ENCODE measurements around the gene CHID1.

The CHID1 gene

GRCh38 chr11:928786-929185 lies 18.2 kb upstream of the CHID1 start:
- peaks cover 14% of the 10 kb centered on the region for H3K4me1 ChIP-seq (ENCODE audit: control insufficient read depth, low read length)
- H3K36me3 ChIP-seq (ENCODE audit: control insufficient read depth, low read length), result peaks cover 10% of the 10 kb centered on the region
- H3K27ac ChIP-seq (ENCODE audit: low read depth, low read length), result no peak overlapping the region
- no peak overlapping the region for H3K4me3 ChIP-seq (ENCODE audit: low read length)
- H3K27me3 ChIP-seq (ENCODE audit: control insufficient read depth, low read length), result no peaks in the 10 kb centered on the region
- peaks cover 74% of the 10 kb centered on the region for H3K79me2 ChIP-seq (ENCODE audit: control insufficient read depth, low read length)
- 0 out of 2 replicates have a peak, but pooled peaks cover 2% of the 10 kb centered on the region for H3F3A ChIP-seq (ENCODE audit: control insufficient read depth, insufficient read depth)
- H3K9me2 ChIP-seq (replicated peaks; ENCODE audit: control insufficient read depth, low read length), result no peaks in the 10 kb centered on the region
- H3K4me2 ChIP-seq (ENCODE audit: low read length), result no peak overlapping the region
- H4K20me1 ChIP-seq (ENCODE audit: control insufficient read depth, insufficient read depth, low read depth, low read length), result no peaks in the 10 kb centered on the region; the same call in 1 of the 2 replicates
- TF ChIP-seq EZH2phosphoT487 (IDR thresholded peaks at IDR 0.05; ENCODE audit: borderline replicate concordance, low read length), result no peak
- TF ChIP-seq CTCF (IDR thresholded peaks at IDR 0.05; ENCODE audit: low read depth, low read length, poor library complexity, severe bottlenecking), result no peak
- no peaks in the 10 kb centered on the region for H3K9me3 ChIP-seq (ENCODE audit: control insufficient read depth, insufficient read depth, low read length)

- peaks cover 10% of the 10 kb centered on the region for H3K36me3 ChIP-seq (ENCODE audit: control insufficient read depth, low read length)
- H3K27ac ChIP-seq (ENCODE audit: low read depth, low read length), result no peak overlapping the region
- no peak for TF ChIP-seq CTCF (IDR thresholded peaks at IDR 0.05; ENCODE audit: low read depth, low read length, poor library complexity, severe bottlenecking)
- TF ChIP-seq EZH2phosphoT487 (IDR thresholded peaks at IDR 0.05; ENCODE audit: borderline replicate concordance, low read length), result no peak
- H3K79me2 ChIP-seq (ENCODE audit: control insufficient read depth, low read length), result peaks cover 65% of the 10 kb centered on the region
- no peaks in the 10 kb centered on the region; the same call in 1 of the 2 replicates for H4K20me1 ChIP-seq (ENCODE audit: control insufficient read depth, insufficient read depth, low read depth, low read length)
- H3K9me2 ChIP-seq (replicated peaks; ENCODE audit: control insufficient read depth, low read length), result no peaks in the 10 kb centered on the region
- H3K4me1 ChIP-seq (ENCODE audit: control insufficient read depth, low read length), result peaks cover 14% of the 10 kb centered on the region
- H3K27me3 ChIP-seq (ENCODE audit: control insufficient read depth, low read length), result no peaks in the 10 kb centered on the region
- H3K4me3 ChIP-seq (ENCODE audit: low read length), result no peak overlapping the region
- 0 out of 2 replicates have a peak, but pooled peaks cover 2% of the 10 kb centered on the region for H3F3A ChIP-seq (ENCODE audit: control insufficient read depth, insufficient read depth)
- H3K4me2 ChIP-seq (ENCODE audit: low read length), result no peak overlapping the region
- H3K9me3 ChIP-seq (ENCODE audit: control insufficient read depth, insufficient read depth, low read length), result no peaks in the 10 kb centered on the region
Observed at GRCh38 chr11:927871-928270, 17.3 kb upstream of the CHID1 start.

GRCh38 chr11:926341-926916 lies 15.8 kb upstream of the CHID1 start:
- peak overlapping the region; percentile 95 for H3K4me2 ChIP-seq (ENCODE audit: low read length)
- H3K36me3 ChIP-seq (ENCODE audit: control insufficient read depth, low read length), result peaks cover 10% of the 10 kb centered on the region
- H4K20me1 ChIP-seq (ENCODE audit: control insufficient read depth, insufficient read depth, low read depth, low read length), result no peaks in the 10 kb centered on the region; the same call in 1 of the 2 replicates
- H3K27me3 ChIP-seq (ENCODE audit: control insufficient read depth, low read length), result no peaks in the 10 kb centered on the region
- no peaks in the 10 kb centered on the region for H3K9me2 ChIP-seq (replicated peaks; ENCODE audit: control insufficient read depth, low read length)
- TF ChIP-seq EZH2phosphoT487 (IDR thresholded peaks at IDR 0.05; ENCODE audit: borderline replicate concordance, low read length), result no peak
- H3K9me3 ChIP-seq (ENCODE audit: control insufficient read depth, insufficient read depth, low read length), result no peaks in the 10 kb centered on the region
- H3K4me3 ChIP-seq (ENCODE audit: low read length), result peak overlapping the region; percentile 82
- no peak overlapping the region for H3K27ac ChIP-seq (ENCODE audit: low read depth, low read length)
- H3F3A ChIP-seq (ENCODE audit: control insufficient read depth, insufficient read depth), result 0 out of 2 replicates have a peak, but pooled peaks cover 2% of the 10 kb centered on the region
- peaks cover 51% of the 10 kb centered on the region for H3K79me2 ChIP-seq (ENCODE audit: control insufficient read depth, low read length)
- peaks cover 14% of the 10 kb centered on the region for H3K4me1 ChIP-seq (ENCODE audit: control insufficient read depth, low read length)

GRCh38 chr11:925496-926301 lies 15.1 kb upstream of the CHID1 start, which contains the start of gene AP2A2:
AP2A2 (plus strand) TSS chr11:925870; CDS start chr11:926022, 152 bp downstream.
- peak within 1 kb of the TSS; percentile 82 for H3K4me3 ChIP-seq (ENCODE audit: low read length)
- H3F3A ChIP-seq (ENCODE audit: control insufficient read depth, insufficient read depth), result 0 out of 2 replicates have a peak, but pooled peaks cover 2% of the 10 kb centered on the region
- H3K27me3 ChIP-seq (ENCODE audit: control insufficient read depth, low read length), result no peaks in the 10 kb centered on the region
- H3K79me2 ChIP-seq (ENCODE audit: control insufficient read depth, low read length), result peaks cover 43% of the 10 kb centered on the region
- H3K4me1 ChIP-seq (ENCODE audit: control insufficient read depth, low read length), result peaks cover 14% of the 10 kb centered on the region
- peaks cover 8% of the 10 kb centered on the region for H3K36me3 ChIP-seq (ENCODE audit: control insufficient read depth, low read length)
- H3K27ac ChIP-seq (ENCODE audit: low read depth, low read length), result no peak within 1 kb of the TSS
- TF ChIP-seq EZH2phosphoT487 (IDR thresholded peaks at IDR 0.05; ENCODE audit: borderline replicate concordance, low read length) (no peak), CTCF (IDR thresholded peaks at IDR 0.05; ENCODE audit: low read depth, low read length, poor library complexity, severe bottlenecking) (peak; percentile 55)
- H4K20me1 ChIP-seq (ENCODE audit: control insufficient read depth, insufficient read depth, low read depth, low read length), result no peaks in the 10 kb centered on the region; the same call in 1 of the 2 replicates
- no peaks in the 10 kb centered on the region for H3K9me3 ChIP-seq (ENCODE audit: control insufficient read depth, insufficient read depth, low read length)
- peak within 1 kb of the TSS; percentile 95 for H3K4me2 ChIP-seq (ENCODE audit: low read length)
- H3K9me2 ChIP-seq (replicated peaks; ENCODE audit: control insufficient read depth, low read length), result no peaks in the 10 kb centered on the region
